Measurements from ENCODE around the gene RAB5IF.
A peak's percentile ranks its signal among the peaks of the same experiment; 100 is the strongest.
"Not testable (repeated sequence)": the region's sequence is repeated elsewhere in the genome, so short reads cannot be mapped to it uniquely, and the experiment has no call there.

Gene RAB5IF

DNA sequence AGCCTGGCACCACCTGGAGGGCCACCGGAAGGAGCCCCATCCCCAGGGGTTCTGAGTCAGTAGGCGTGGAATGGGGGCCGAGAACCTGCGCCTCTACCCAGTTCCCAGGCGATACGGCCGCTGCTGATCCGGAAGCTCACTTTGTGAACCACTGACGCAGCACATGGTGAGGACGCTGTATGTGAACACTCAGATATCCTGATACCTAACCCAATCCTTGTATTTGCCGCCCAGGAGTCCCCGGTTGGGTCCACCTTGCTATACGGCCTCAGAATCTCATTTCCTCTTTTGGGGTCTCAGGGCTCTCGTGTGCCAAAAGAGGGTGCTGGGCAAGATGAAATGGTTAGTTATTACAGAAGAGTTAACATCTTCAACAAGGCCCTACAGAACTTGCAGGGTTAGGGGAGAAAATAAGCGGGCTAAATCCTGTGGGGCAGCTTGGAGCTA lies 604 bp upstream of the RAB5IF start:
- DNase-seq (ENCODE audit: low read depth) = peak; percentile 79

DNA sequence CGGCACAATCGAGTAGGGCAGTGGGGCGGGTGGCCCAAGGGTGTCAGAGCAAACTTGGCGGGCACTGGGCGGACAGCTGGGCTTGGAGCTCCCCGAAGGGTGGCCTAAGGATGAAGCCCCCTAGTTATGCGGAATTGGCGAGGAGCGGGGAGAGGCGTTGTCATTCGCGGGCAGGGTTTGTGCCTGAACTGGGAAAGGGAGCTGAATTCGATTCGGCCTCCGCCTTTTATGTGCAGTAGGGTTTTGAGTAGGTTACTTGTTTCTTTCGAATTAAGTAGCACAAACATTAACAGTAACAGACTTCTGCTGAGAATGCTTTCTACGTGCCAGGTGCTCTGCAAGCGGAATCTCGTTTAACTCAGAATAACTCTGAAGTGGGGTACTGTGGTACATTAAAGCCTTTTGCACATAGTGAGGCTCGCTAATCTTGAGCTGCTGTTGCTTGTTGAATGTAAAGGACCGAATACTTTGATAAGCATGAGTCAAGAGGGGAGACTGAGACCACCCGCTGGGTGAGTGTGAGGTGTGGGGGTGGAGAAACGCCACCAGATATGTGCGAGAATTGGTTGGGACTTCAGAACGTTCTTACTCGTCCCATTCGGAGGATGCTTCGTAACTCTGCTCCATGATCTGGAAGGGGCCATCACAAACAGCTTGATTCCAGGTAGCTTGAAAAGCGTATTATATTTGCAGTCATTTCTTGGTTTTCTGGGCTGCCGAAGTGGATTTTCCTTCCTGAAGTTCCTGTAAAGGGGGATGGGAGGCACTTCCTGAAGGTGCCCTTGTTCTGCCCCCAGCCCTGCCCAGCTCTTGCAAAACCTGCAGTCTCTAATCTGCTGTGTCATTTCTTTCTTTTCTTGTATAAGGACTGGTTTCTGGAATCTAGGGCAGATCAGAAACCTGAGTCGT lies 833 bp downstream of the RAB5IF start:
- H3K4me3 ChIP-seq (ENCODE audit: low read depth, low read length) = peak overlapping the region; percentile 93
- TF ChIP-seq, protein P1, sequence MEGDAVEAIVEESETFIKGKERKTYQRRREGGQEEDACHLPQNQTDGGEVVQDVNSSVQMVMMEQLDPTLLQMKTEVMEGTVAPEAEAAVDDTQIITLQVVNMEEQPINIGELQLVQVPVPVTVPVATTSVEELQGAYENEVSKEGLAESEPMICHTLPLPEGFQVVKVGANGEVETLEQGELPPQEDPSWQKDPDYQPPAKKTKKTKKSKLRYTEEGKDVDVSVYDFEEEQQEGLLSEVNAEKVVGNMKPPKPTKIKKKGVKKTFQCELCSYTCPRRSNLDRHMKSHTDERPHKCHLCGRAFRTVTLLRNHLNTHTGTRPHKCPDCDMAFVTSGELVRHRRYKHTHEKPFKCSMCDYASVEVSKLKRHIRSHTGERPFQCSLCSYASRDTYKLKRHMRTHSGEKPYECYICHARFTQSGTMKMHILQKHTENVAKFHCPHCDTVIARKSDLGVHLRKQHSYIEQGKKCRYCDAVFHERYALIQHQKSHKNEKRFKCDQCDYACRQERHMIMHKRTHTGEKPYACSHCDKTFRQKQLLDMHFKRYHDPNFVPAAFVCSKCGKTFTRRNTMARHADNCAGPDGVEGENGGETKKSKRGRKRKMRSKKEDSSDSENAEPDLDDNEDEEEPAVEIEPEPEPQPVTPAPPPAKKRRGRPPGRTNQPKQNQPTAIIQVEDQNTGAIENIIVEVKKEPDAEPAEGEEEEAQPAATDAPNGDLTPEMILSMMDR (IDR thresholded peaks at IDR 0.05; ENCODE audit: low read depth, low read length, missing control alignments) = no peak
- DNase-seq (ENCODE audit: low read depth) = no peak

More for the DNA sequence above, 604 bp upstream of the RAB5IF start:
- TF ChIP-seq, protein P1 (IDR thresholded peaks at IDR 0.05; ENCODE audit: low read depth, low read length, missing control alignments) = no peak
- H3K4me3 ChIP-seq (ENCODE audit: low read depth, low read length) = peak overlapping the region; percentile 53

DNA sequence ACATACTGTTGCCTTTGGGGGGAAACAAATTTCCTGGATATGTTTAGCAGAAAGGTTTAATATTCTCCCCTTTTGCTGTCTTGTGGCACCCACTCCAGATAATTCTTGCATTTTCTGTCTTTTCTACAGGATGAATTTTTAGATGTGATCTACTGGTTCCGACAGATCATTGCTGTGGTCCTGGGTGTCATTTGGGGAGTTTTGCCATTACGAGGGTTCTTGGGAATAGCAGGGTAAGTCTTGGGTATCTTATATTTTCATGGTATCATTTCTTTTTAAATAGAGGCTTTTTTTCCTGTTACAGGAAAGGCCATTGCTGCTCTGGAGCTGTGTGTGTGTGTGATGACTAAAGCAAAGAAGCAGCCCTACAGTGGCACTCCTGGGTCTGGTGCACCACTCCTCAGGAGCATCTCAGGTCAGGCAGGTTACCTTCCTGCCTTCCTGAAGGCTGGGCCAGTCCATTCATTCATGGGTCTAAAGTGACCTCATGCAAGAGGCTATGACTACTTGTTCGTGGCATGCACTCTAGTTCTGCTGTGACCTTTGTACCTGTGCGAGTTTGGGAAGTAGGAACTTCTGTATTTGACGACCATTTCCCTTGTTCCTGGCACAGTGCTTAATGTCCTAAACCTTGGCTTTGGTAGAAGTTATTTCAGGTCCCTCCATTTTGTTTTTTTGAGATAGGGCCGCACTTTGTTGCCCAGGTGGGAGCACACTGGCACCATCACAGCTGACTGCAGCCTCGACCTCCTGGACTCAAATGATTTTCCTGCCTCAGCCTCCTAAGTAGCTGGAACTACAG lies 2.2 kb downstream of the RAB5IF start:
- DNase-seq (ENCODE audit: low read depth) = no peak
- H3K4me3 ChIP-seq (ENCODE audit: low read depth, low read length) = peak overlapping the region; percentile 93; the same call in 1 of the 2 replicates
- TF ChIP-seq, protein P1 (IDR thresholded peaks at IDR 0.05; ENCODE audit: low read depth, low read length, missing control alignments) = no peak

DNA sequence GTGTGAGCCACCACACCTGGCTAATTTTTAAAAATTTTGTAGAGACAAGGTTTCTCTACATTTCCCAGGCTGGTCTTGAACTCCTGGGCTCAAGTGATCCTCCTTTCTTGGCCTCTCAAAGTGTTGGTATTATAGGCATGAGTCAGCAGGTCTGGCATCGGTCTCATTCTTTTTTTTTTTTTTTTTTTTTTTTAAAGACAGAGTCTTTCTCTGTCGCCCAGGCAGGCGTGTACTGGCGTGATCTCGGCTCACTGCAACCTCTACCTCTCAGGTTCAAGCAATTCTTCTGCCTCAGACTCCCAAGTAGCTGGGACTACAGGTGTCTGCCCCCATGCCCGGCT lies 2.8 kb downstream of the RAB5IF start:
- DNase-seq (ENCODE audit: low read depth) = not testable (repeated sequence)

DNA sequence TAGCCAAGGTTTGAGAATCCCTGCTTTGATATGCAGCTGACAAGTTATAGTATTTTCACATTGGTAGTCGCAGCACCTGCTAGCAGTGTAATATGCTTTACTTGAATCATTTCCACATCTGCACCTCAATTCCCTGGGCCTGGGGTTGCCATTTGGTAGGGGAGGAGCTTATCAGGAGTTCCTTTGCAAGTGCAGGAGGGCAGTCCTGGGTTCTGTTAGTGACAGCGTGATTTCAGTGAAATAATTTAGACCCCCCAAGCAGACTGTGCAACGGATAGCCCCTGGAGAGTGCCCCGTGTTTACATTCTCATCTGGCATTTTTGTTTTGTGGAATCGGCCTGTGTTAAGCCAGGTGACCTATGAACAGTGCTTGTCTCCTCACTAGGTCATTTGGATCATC lies 6.0 kb downstream of the RAB5IF start:
- H3K4me3 ChIP-seq (ENCODE audit: low read depth, low read length) = no peak overlapping the region
- no peak for DNase-seq (ENCODE audit: low read depth)
- TF ChIP-seq, protein P1 (IDR thresholded peaks at IDR 0.05; ENCODE audit: low read depth, low read length, missing control alignments) = no peak

More for the DNA sequence above, 2.8 kb downstream of the RAB5IF start:
- not testable (repeated sequence) for H3K4me3 ChIP-seq (ENCODE audit: low read depth, low read length)

DNA sequence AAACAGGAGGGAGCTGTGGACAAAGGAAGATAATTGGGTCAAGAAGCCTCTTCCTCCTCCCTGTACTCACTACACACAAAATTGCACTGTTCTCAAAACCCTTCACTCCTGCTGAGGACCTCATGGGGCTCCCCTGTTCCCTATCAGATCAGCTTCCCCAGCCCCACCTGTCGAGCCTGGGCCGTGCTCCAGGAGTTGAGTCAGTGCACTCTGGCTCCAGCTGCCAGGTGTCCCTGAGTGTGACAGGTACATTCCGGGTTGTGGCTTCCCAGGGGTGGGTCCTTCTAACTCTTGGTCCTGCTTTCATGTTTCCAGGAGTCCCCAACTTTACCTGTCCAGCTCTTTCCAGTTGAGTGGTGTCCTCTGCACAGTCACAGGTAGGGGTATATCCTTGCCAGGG lies 8.4 kb downstream of the RAB5IF start:
- no peak overlapping the region for H3K4me3 ChIP-seq (ENCODE audit: low read depth, low read length)
- DNase-seq (ENCODE audit: low read depth) = no peak
- TF ChIP-seq, protein P1 (IDR thresholded peaks at IDR 0.05; ENCODE audit: low read depth, low read length, missing control alignments) = no peak

All from GM12864 (cell line).